Subcutaneous abdominal adipose tissue (tissue), 5 donors: ENCODE data around the gene ADAMTS2.

Experiments
- H3K27ac ChIP-seq: one replicate; pipeline ENCODE4 v1.7.0; 2013; ENCODE audit warnings: low read depth, mild to moderate bottlenecking, inconsistent platforms, low read length, moderate library complexity
- H3K27me3 ChIP-seq, 5 donors: one replicate each; pipeline ENCODE4 v1.7.0; 2013; ENCODE audit warnings: low read length in 5 of 5, inconsistent platforms in 1 of 5; ENCODE audit not compliant: control insufficient read depth in 5 of 5, insufficient read depth in 4 of 5
- H3K36me3 ChIP-seq, 5 donors: one replicate each; pipeline ENCODE4 v1.7.0; 2013; ENCODE audit warnings: low read length in 5 of 5; ENCODE audit not compliant: control insufficient read depth in 5 of 5, insufficient read depth in 5 of 5
- H3K4me1 ChIP-seq, 5 donors: one replicate each; pipeline ENCODE4 v1.7.0; 2013; ENCODE audit warnings: low read length in 5 of 5, mild to moderate bottlenecking in 3 of 5, moderate library complexity in 1 of 5; ENCODE audit not compliant: control insufficient read depth in 5 of 5, insufficient read depth in 5 of 5
- H3K4me3 ChIP-seq, 5 donors: one replicate each; pipeline ENCODE4 v1.7.0; 2013; ENCODE audit warnings: low read length in 5 of 5, low read depth in 1 of 5
- H3K9ac ChIP-seq, 5 donors: one replicate each; pipeline ENCODE4 v1.7.0; 2013; ENCODE audit warnings: low read length in 5 of 5, mild to moderate bottlenecking in 4 of 5, moderate library complexity in 3 of 5
- H3K9me3 ChIP-seq, 5 donors: one replicate each; pipeline ENCODE4 v1.7.0; 2013; ENCODE audit warnings: low read length in 5 of 5; ENCODE audit not compliant: control insufficient read depth in 5 of 5
- donor health status: healthy.
- donor health status: healthy.
- donor health status: healthy.
- donor health status: healthy.
- donor health status: healthy.

The ADAMTS2 gene

GRCh38 chr5:179297486-179298180 lies 47.6 kb downstream of the ADAMTS2 start:
- H3K4me1 ChIP-seq, result peaks cover 7 to 77% (median 63%) of the 10 kb centered on the region in 5 donors
- H3K4me3 ChIP-seq, result no peak overlapping the region
- no peaks in the 10 kb centered on the region for H3K9me3 ChIP-seq
- H3K27ac ChIP-seq, result no peak overlapping the region
- no peaks in the 10 kb centered on the region for H3K27me3 ChIP-seq
- H3K9ac ChIP-seq, result peak overlapping the region in 1 of 5 donors; percentile 54
- no peaks in the 10 kb centered on the region for H3K36me3 ChIP-seq

GRCh38 chr5:179297026-179297425 lies 48.2 kb downstream of the ADAMTS2 start:
- no peaks in the 10 kb centered on the region for H3K9me3 ChIP-seq
- no peak overlapping the region for H3K9ac ChIP-seq
- no peaks in the 10 kb centered on the region for H3K27me3 ChIP-seq
- H3K4me3 ChIP-seq, result no peak overlapping the region
- H3K4me1 ChIP-seq, result peaks cover 7 to 73% (median 59%) of the 10 kb centered on the region in 5 donors
- H3K27ac ChIP-seq, result no peak overlapping the region
- H3K36me3 ChIP-seq, result no peaks in the 10 kb centered on the region

- Histone ChIP-seq H3K4me3 (no peak overlapping the region), H3K27ac (no peak overlapping the region), H3K4me1 (peaks cover 2 to 67% (median 51%) of the 10 kb centered on the region in 5 donors), H3K36me3 (no peaks in the 10 kb centered on the region), H3K27me3 (no peaks in the 10 kb centered on the region), H3K9me3 (no peaks in the 10 kb centered on the region), H3K9ac (no peak overlapping the region)
Observed at GRCh38 chr5:179296150-179296821, 49.0 kb downstream of the ADAMTS2 start.

- Histone ChIP-seq H3K9me3 (no peaks in the 10 kb centered on the region), H3K27me3 (no peaks in the 10 kb centered on the region), H3K36me3 (peaks cover 0 to 5% (median 0%) of the 10 kb centered on the region in 5 donors), H3K9ac (no peak overlapping the region), H3K4me1 (peaks cover 2 to 68% (median 48%) of the 10 kb centered on the region in 5 donors), H3K27ac (no peak overlapping the region), H3K4me3 (no peak overlapping the region)
Observed at GRCh38 chr5:179295778-179296149, 49.5 kb downstream of the ADAMTS2 start.

- H3K9ac ChIP-seq, result no peak overlapping the region
- no peaks in the 10 kb centered on the region for H3K27me3 ChIP-seq
- H3K4me1 ChIP-seq, result peaks cover 2 to 65% (median 44%) of the 10 kb centered on the region in 5 donors
- H3K36me3 ChIP-seq, result peaks cover 0 to 5% (median 0%) of the 10 kb centered on the region in 5 donors
- no peaks in the 10 kb centered on the region for H3K9me3 ChIP-seq
- H3K27ac ChIP-seq, result no peak overlapping the region
- no peak overlapping the region for H3K4me3 ChIP-seq
Observed at GRCh38 chr5:179294891-179295777, 50.1 kb downstream of the ADAMTS2 start.

- H3K27ac ChIP-seq, result no peak overlapping the region
- H3K36me3 ChIP-seq, result peaks cover 0 to 5% (median 0%) of the 10 kb centered on the region in 5 donors
- H3K4me1 ChIP-seq, result peaks cover 7 to 61% (median 42%) of the 10 kb centered on the region in 5 donors
- no peaks in the 10 kb centered on the region for H3K27me3 ChIP-seq
- no peaks in the 10 kb centered on the region for H3K9me3 ChIP-seq
- H3K9ac ChIP-seq, result no peak overlapping the region
- no peak overlapping the region for H3K4me3 ChIP-seq
Observed at GRCh38 chr5:179294131-179294780, 51.0 kb downstream of the ADAMTS2 start.

GRCh38 chr5:179292681-179293635 lies 52.3 kb downstream of the ADAMTS2 start:
- no peaks in the 10 kb centered on the region for H3K27me3 ChIP-seq
- H3K9ac ChIP-seq, result no peak overlapping the region
- H3K4me1 ChIP-seq, result peaks cover 8 to 69% (median 45%) of the 10 kb centered on the region in 5 donors

GRCh38 chr5:179292202-179292601 lies 53.1 kb downstream of the ADAMTS2 start:
- no peak overlapping the region for H3K9ac ChIP-seq
- peaks cover 0 to 5% (median 0%) of the 10 kb centered on the region in 5 donors for H3K36me3 ChIP-seq
- H3K27me3 ChIP-seq, result no peaks in the 10 kb centered on the region
- peaks cover 12 to 69% (median 45%) of the 10 kb centered on the region in 5 donors for H3K4me1 ChIP-seq
- no peak overlapping the region for H3K27ac ChIP-seq
- no peaks in the 10 kb centered on the region for H3K9me3 ChIP-seq
- no peak overlapping the region for H3K4me3 ChIP-seq

More at GRCh38 chr5:179292681-179293635, 52.3 kb downstream of the ADAMTS2 start:
- Histone ChIP-seq H3K36me3 (peaks cover 0 to 5% (median 0%) of the 10 kb centered on the region in 5 donors), H3K9me3 (no peaks in the 10 kb centered on the region), H3K27ac (no peak overlapping the region), H3K4me3 (no peak overlapping the region)
